Naive B cell (primary cell): ENCODE data around the gene IRS1. TPM values are rescaled to one million over a fixed set of nuclear protein-coding genes. Genes with fewer than 3 reads are reported as not detected.

ENCODE experiments used
- ATAC-seq, 2 donors: fragments of 150-1000 bp; cut with Tn5 transposase; 2 replicates each; pipeline ENCODE4 v1.10.0; 2021; ENCODE audit warnings: low read depth in 2 of 2, mild to moderate bottlenecking in 2 of 2, moderate library complexity in 2 of 2
- DNase-seq: peaks from one replicate; pipeline ENCODE4 v3.0.0; 2022
- H3K27ac Mint-ChIP-seq, 6 donors: one replicate each; pipeline ENCODE4 v1.8.0; 2020 to 2022; ENCODE audit warnings: mild to moderate bottlenecking in 6 of 6, mixed read lengths in 6 of 6, moderate library complexity in 5 of 6, inconsistent platforms in 2 of 6
- H3K27me3 Mint-ChIP-seq, 3 donors: one replicate each; pipeline ENCODE4 v1.8.0; 2021 to 2022; ENCODE audit warnings: mixed read lengths in 3 of 3, mild to moderate bottlenecking in 1 of 3
- H3K36me3 Mint-ChIP-seq, 2 donors: one replicate each; pipeline ENCODE4 v1.8.0; 2020 to 2022; ENCODE audit warnings: mixed read lengths in 2 of 2, inconsistent platforms in 1 of 2, mild to moderate bottlenecking in 1 of 2
- H3K4me1 Mint-ChIP-seq, 3 donors: one replicate each; pipeline ENCODE4 v1.8.0; 2020 to 2022; ENCODE audit warnings: mixed read lengths in 3 of 3, inconsistent platforms in 1 of 3, mild to moderate bottlenecking in 1 of 3, moderate library complexity in 1 of 3
- H3K4me3 Mint-ChIP-seq, 8 donors: one replicate each; pipeline ENCODE4 v1.8.0; 2020 to 2022; ENCODE audit warnings: mild to moderate bottlenecking in 8 of 8, mixed read lengths in 8 of 8, moderate library complexity in 8 of 8, inconsistent platforms in 2 of 8
- H3K9me3 Mint-ChIP-seq, 7 donors: one replicate each; pipeline ENCODE4 v1.8.0; 2020 to 2022; ENCODE audit warnings: mixed read lengths in 7 of 7, mild to moderate bottlenecking in 5 of 7, inconsistent platforms in 2 of 7, moderate library complexity in 1 of 7
- polyA plus RNA-seq, 6 donors: library from polyadenylated mRNA; unstranded; fragments of 300-500 nt; fragmentation: Illumina TruSeq; gene quantifications; one replicate each; pipeline ENCODE4 v1.2.3, GENCODE V29; 2021; ENCODE audit warnings: low read depth in 6 of 6

IRS1 gene
- polyA plus RNA-seq, 6 donors from 2014 or later = 0.43 to 2.7 (median 0.73) TPM

DNA sequence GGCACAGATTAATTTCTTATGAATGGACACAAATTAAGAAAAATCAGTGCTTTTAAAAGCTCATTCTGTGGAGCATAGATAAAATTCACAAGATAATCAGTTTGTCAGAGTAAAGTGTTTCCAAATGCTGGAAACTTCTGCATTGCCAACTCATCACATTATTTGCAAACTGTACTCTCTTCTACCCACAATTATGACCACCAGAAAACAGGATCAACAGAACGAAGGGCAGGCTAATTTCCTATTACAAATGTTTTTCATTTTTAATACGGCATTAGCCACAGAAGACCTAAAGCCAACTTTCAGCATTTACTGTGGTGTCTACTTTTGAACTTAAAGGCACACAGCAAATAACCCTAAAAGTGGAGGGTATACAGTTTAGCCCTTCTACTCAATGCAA is 6.0 kb downstream of the IRS1 start:
- peaks cover 29 to 50% (median 48%) of the 10 kb centered on the region in 3 donors for H3K4me1 Mint-ChIP-seq
- no peak overlapping the region for H3K27ac Mint-ChIP-seq
- DNase-seq (no peak), ATAC-seq (no peak)
- H3K4me3 Mint-ChIP-seq = peak overlapping the region in 1 of 8 donors; percentile 97
- H3K9me3 Mint-ChIP-seq = no peaks in the 10 kb centered on the region
- no peaks in the 10 kb centered on the region for H3K36me3 Mint-ChIP-seq
- no peaks in the 10 kb centered on the region for H3K27me3 Mint-ChIP-seq

DNA sequence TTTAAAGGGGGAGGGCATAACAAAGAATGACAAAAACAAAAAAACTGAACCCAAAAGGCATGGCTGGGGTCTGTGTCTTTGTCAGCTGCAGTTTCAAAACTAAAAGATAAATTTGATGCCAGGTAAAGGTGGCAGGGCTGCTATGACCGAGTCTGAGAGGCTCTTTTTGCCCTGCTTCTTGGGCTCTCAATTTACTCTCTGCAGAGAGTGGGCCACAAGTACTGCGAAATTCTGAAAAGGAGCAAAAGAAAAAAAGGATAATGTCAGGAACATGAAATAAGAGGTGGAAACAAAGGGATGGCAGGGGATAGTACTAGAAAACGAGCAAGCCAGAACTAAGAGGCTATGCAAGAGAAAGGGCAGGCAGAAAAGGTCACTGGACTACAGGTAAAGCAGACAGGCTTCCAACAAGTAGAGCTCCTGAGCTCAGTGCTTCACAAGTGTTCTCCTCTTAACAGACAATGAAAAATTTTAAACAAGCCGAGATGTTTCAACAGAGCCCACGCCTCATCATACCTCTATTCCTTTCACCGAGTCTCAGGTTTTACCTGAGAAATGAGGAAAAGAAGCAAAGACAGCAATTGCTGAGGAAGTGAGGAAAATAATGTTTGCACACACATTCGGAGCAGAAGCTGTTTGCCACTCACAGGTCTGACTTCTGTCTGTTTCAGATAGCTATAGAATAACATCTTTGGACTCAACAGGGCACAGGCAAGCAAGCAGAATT is 7.3 kb downstream of the IRS1 start:
- no peaks in the 10 kb centered on the region for H3K36me3 Mint-ChIP-seq
- no peak for ATAC-seq

DNA sequence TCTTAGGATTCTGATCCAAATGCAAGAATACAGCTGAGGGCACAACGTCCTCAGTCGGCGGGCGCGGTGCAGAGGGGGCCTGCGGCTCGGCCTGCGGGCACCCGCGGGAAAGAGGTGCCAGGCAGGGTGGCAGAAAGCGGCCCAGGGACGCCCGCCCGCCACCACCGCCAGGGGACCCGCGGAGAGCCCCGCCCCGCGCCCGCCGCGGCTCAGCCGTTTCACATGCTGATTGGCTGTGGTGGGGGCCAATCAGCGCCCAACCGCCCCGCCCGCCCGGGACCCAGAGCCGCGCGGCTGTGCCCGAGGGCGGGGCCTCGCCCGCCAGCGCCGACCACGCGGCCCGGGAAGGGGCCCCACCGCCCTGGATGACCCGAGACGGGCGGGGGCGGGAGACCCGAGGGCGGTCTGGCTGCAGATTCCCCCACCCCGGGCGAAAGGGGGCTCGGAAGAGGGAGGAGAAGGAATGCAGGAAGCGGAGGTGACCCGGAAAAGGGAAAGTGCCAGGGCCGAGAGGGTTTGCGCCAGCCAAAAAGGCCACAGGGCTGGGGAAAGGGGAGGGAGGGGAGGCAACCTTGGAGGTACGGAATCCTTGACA is 8.0 kb downstream of the IRS1 start:
- H3K9me3 Mint-ChIP-seq = no peaks in the 10 kb centered on the region
- H3K4me3 Mint-ChIP-seq = peak overlapping the region; percentile 91 to 99 (median 96)
- H3K4me1 Mint-ChIP-seq = peaks cover 19 to 37% (median 37%) of the 10 kb centered on the region in 3 donors
- no peaks in the 10 kb centered on the region for H3K36me3 Mint-ChIP-seq
- peak; percentile 96 for DNase-seq
- H3K27ac Mint-ChIP-seq = peak overlapping the region; percentile 97 to 100 (median 99)
- ATAC-seq = peak; percentile 93 to 94
- no peaks in the 10 kb centered on the region for H3K27me3 Mint-ChIP-seq

More for the DNA sequence above, 7.3 kb downstream of the IRS1 start:
- H3K27ac Mint-ChIP-seq = peak overlapping the region; percentile 80 to 99 (median 92)
- H3K4me1 Mint-ChIP-seq = peaks cover 26 to 44% (median 43%) of the 10 kb centered on the region in 3 donors
- no peaks in the 10 kb centered on the region for H3K9me3 Mint-ChIP-seq
- peak overlapping the region; percentile 85 to 97 (median 92) for H3K4me3 Mint-ChIP-seq
- DNase-seq = no peak
- no peaks in the 10 kb centered on the region for H3K27me3 Mint-ChIP-seq

GRCh38 chr2:226791056-226791486 is 8.5 kb downstream of the IRS1 start:
- H3K27me3 Mint-ChIP-seq = no peaks in the 10 kb centered on the region
- H3K4me1 Mint-ChIP-seq = peaks cover 19 to 33% (median 32%) of the 10 kb centered on the region in 3 donors
- H3K27ac Mint-ChIP-seq = peak overlapping the region; percentile 97 to 100 (median 99)
- peak overlapping the region; percentile 91 to 99 (median 96) for H3K4me3 Mint-ChIP-seq
- no peaks in the 10 kb centered on the region for H3K9me3 Mint-ChIP-seq
- DNase-seq (no peak), ATAC-seq (peak; percentile 67 to 69)
- no peaks in the 10 kb centered on the region for H3K36me3 Mint-ChIP-seq

DNA sequence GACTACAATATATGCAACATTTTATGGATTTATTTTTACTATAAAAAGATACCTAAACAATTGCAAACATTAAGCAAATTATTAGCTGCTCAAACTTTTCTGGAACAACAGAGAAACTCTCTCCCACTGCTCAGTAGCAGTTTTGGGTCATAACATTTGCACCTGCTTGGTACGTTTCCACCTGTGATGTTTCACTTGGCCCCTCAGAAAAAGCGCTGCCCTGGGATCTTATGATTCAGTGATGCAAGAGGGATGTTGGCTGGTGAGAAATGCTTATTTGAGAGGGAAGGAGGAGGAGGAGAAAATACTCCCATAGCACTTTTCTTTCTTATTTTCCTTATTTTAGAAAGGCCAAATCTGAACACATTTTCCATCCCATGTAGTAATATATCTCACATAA is 9.2 kb downstream of the IRS1 start:
- no peak for ATAC-seq
- H3K4me1 Mint-ChIP-seq = peaks cover 19 to 30% (median 29%) of the 10 kb centered on the region in 3 donors
- DNase-seq = no peak

GRCh38 chr2:226790011-226790410 is 9.6 kb downstream of the IRS1 start:
- no peak for ATAC-seq
- Mint-ChIP-seq H3K27me3 (no peaks in the 10 kb centered on the region), H3K9me3 (no peaks in the 10 kb centered on the region), H3K4me1 (peaks cover 19 to 30% (median 29%) of the 10 kb centered on the region in 3 donors), H3K36me3 (no peaks in the 10 kb centered on the region), H3K4me3 (peak overlapping the region in 7 of 8 donors; percentile 35 to 99 (median 91)), H3K27ac (peak overlapping the region in 5 of 6 donors; percentile 38 to 99 (median 97))
- DNase-seq = no peak

More for the DNA sequence above, 9.2 kb downstream of the IRS1 start:
- Mint-ChIP-seq H3K27ac (peak overlapping the region; percentile 97 to 100 (median 99)), H3K27me3 (no peaks in the 10 kb centered on the region), H3K9me3 (no peaks in the 10 kb centered on the region), H3K4me3 (peak overlapping the region; percentile 91 to 99 (median 96)), H3K36me3 (no peaks in the 10 kb centered on the region)

GRCh38 chr2:226788881-226789490 is 10.6 kb downstream of the IRS1 start:
- H3K4me3 Mint-ChIP-seq = peak overlapping the region in 2 of 8 donors; percentile 91 to 97
- peak overlapping the region in 1 of 6 donors; percentile 59 for H3K27ac Mint-ChIP-seq
- no peak for ATAC-seq
- no peaks in the 10 kb centered on the region for H3K9me3 Mint-ChIP-seq
- no peaks in the 10 kb centered on the region for H3K27me3 Mint-ChIP-seq
- peaks cover 12 to 21% (median 20%) of the 10 kb centered on the region in 3 donors for H3K4me1 Mint-ChIP-seq
- no peak for DNase-seq
- H3K36me3 Mint-ChIP-seq = no peaks in the 10 kb centered on the region

DNA sequence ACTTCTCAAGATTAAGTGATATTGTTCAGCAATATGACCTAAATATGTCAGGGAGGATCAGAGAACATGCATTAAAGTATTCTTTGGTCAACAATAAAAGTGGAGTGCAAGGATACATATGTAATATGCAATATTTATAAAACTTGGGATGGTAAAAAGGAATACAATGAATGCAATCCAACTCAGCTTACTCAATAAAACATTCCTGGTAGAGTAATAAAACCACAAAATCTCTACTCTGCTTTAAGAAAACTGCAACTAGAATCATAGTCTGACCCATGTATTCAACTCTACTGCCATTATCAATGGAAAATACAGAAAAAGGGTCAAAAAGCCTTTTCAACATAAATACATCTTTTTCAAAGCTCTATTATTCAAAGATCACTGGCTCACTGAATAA is 11.6 kb downstream of the IRS1 start:
- H3K4me3 Mint-ChIP-seq = peak overlapping the region in 1 of 8 donors; percentile 47
- ATAC-seq (no peak), DNase-seq (no peak)
- peak overlapping the region in 1 of 6 donors; percentile 10 for H3K27ac Mint-ChIP-seq
- H3K4me1 Mint-ChIP-seq = peaks cover 11 to 18% (median 17%) of the 10 kb centered on the region in 3 donors
- no peaks in the 10 kb centered on the region for H3K27me3 Mint-ChIP-seq
- no peaks in the 10 kb centered on the region for H3K36me3 Mint-ChIP-seq
- no peaks in the 10 kb centered on the region for H3K9me3 Mint-ChIP-seq

DNA sequence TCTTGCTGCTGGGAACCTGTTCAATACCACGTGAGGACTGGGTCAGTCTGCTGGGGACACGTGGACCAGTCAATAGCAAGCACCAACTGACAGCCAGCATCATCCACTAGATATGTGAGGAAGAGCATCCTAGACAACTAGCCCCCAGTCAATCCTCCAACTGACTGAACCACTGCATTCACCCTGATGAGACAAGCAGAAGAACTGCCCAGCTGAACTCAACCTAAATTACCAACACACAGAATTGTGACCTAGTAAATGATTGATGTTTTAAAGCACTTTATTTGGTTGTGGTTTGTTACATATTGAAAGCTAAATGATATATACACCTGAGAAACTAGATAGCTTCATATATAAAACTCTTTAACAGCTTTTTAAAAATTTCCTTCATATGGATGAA is 15.7 kb downstream of the IRS1 start:
- H3K4me3 Mint-ChIP-seq = no peak overlapping the region
- no peak overlapping the region for H3K27ac Mint-ChIP-seq
- H3K4me1 Mint-ChIP-seq = peaks cover under 1 to 4% (median 1%) of the 10 kb centered on the region in 3 donors
- no peaks in the 10 kb centered on the region for H3K9me3 Mint-ChIP-seq
- DNase-seq (no peak), ATAC-seq (no peak)
- H3K27me3 Mint-ChIP-seq = no peaks in the 10 kb centered on the region
- H3K36me3 Mint-ChIP-seq = no peaks in the 10 kb centered on the region

- no peaks in the 10 kb centered on the region for H3K27me3 Mint-ChIP-seq
- ATAC-seq (no peak), DNase-seq (no peak)
- H3K9me3 Mint-ChIP-seq = peaks cover 0 to 5% (median 4%) of the 10 kb centered on the region in 7 donors
- peaks cover 10 to 15% (median 13%) of the 10 kb centered on the region in 3 donors for H3K4me1 Mint-ChIP-seq
- H3K4me3 Mint-ChIP-seq = peak overlapping the region in 1 of 8 donors; percentile 42
- peaks cover 0 to 4% of the 10 kb centered on the region in 2 donors for H3K36me3 Mint-ChIP-seq
- H3K27ac Mint-ChIP-seq = no peak overlapping the region
Observed at GRCh38 chr2:226782092-226782713, 17.4 kb downstream of the IRS1 start.

- Mint-ChIP-seq H3K27ac (no peak overlapping the region), H3K36me3 (peaks cover 0 to 10% of the 10 kb centered on the region in 2 donors), H3K4me1 (peaks cover 10 to 13% (median 13%) of the 10 kb centered on the region in 3 donors), H3K9me3 (peaks cover 0 to 5% (median 4%) of the 10 kb centered on the region in 7 donors), H3K27me3 (no peaks in the 10 kb centered on the region), H3K4me3 (no peak overlapping the region)
- no peak for DNase-seq
- no peak for ATAC-seq
Observed at GRCh38 chr2:226780431-226780830, 19.2 kb downstream of the IRS1 start.

GRCh38 chr2:226777611-226778010 is 22.0 kb downstream of the IRS1 start:
- Mint-ChIP-seq H3K27ac (peak overlapping the region in 2 of 6 donors; percentile 21 to 87), H3K36me3 (peaks cover 9 to 10% of the 10 kb centered on the region in 2 donors), H3K4me1 (peaks cover 30 to 39% (median 37%) of the 10 kb centered on the region in 3 donors), H3K27me3 (no peaks in the 10 kb centered on the region), H3K4me3 (peak overlapping the region in 1 of 8 donors; percentile 44), H3K9me3 (peaks cover 0 to 15% (median 6%) of the 10 kb centered on the region in 7 donors)
- DNase-seq (no peak), ATAC-seq (no peak)

DNA sequence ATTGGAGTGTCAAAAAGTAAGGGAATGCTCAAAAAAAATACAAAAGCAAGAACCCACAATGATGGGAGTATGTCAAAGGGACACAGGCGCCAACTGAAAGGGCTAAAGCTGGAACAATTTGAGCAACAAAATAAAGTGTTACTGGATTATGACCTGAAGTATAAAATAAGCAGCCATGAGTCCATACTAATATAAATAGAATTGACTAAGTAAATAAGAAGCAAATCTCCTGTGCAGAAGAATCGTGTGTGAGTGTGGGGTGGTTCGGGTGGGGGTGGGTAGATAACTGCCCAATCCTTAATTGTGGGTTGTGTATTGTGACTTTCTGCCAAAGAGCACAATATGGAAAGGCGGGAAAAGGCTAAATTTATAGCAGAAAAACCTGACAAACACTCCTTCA is 23.5 kb downstream of the IRS1 start:
- Mint-ChIP-seq H3K4me1 (peaks cover 41 to 50% (median 47%) of the 10 kb centered on the region in 3 donors), H3K27me3 (no peaks in the 10 kb centered on the region), H3K9me3 (peaks cover 0 to 15% (median 6%) of the 10 kb centered on the region in 7 donors), H3K27ac (no peak overlapping the region), H3K4me3 (no peak overlapping the region), H3K36me3 (peaks cover 9 to 10% of the 10 kb centered on the region in 2 donors)
- ATAC-seq (no peak), DNase-seq (no peak)
